ENCODE results near the gene DTNBP1. TPM values are rescaled to one million over a fixed set of nuclear protein-coding genes. Genes with fewer than 3 reads are reported as not detected.

DTNBP1 gene
- total RNA-seq, 1 donor from 2014 or later, result 5.6 TPM

GRCh38 chr6:15511248-15512125, 151.3 kb downstream of the DTNBP1 start:
- H3K27ac ChIP-seq, result no peak overlapping the region
- peaks cover 45 to 69% of the 10 kb centered on the region in 2 donors for H3K36me3 ChIP-seq
- TF ChIP-seq CTCF (IDR thresholded peaks at IDR 0.05), result no peak
- no peak overlapping the region for H3K4me3 ChIP-seq
- no peaks in the 10 kb centered on the region for H3K9me3 ChIP-seq
- intact Hi-C loops (cut with DNase I), result no loop called here
- H3K4me1 ChIP-seq, result no peaks in the 10 kb centered on the region
- no peaks in the 10 kb centered on the region for H3K27me3 ChIP-seq
- no peak for DNase-seq (ENCODE audit: low spot score in 2 of 2)

GRCh38 chr6:15510536-15511247, 152.1 kb downstream of the DTNBP1 start:
- no peak overlapping the region for H3K4me3 ChIP-seq
- no peak overlapping the region for H3K27ac ChIP-seq
- no peak for DNase-seq (ENCODE audit: low spot score in 2 of 2)
- intact Hi-C loops (cut with DNase I), result no loop called here
- H3K27me3 ChIP-seq, result no peaks in the 10 kb centered on the region
- H3K36me3 ChIP-seq, result peaks cover 45 to 64% of the 10 kb centered on the region in 2 donors
- H3K4me1 ChIP-seq, result peaks cover 0 to under 1% of the 10 kb centered on the region in 2 donors
- TF ChIP-seq CTCF (IDR thresholded peaks at IDR 0.05), result no peak
- H3K9me3 ChIP-seq, result no peaks in the 10 kb centered on the region

- H3K36me3 ChIP-seq, result peaks cover 45 to 63% of the 10 kb centered on the region in 2 donors
- intact Hi-C loops (cut with DNase I), result no loop called here
- no peak for TF ChIP-seq CTCF (IDR thresholded peaks at IDR 0.05)
- H3K9me3 ChIP-seq, result no peaks in the 10 kb centered on the region
- no peak for DNase-seq (ENCODE audit: low spot score in 2 of 2)
- H3K27ac ChIP-seq, result no peak overlapping the region
- H3K27me3 ChIP-seq, result no peaks in the 10 kb centered on the region
- H3K4me1 ChIP-seq, result peaks cover 0 to 5% of the 10 kb centered on the region in 2 donors
- no peak overlapping the region for H3K4me3 ChIP-seq
Observed at GRCh38 chr6:15510121-15510520, 152.7 kb downstream of the DTNBP1 start.

- H3K9me3 ChIP-seq, result no peaks in the 10 kb centered on the region
- TF ChIP-seq CTCF (IDR thresholded peaks at IDR 0.05), result no peak
- H3K4me3 ChIP-seq, result no peak overlapping the region
- no peak for DNase-seq (ENCODE audit: low spot score in 2 of 2)
- H3K4me1 ChIP-seq, result peaks cover 0 to 11% of the 10 kb centered on the region in 2 donors
- H3K36me3 ChIP-seq, result peaks cover 43 to 59% of the 10 kb centered on the region in 2 donors
- no peak overlapping the region for H3K27ac ChIP-seq
- H3K27me3 ChIP-seq, result no peaks in the 10 kb centered on the region
- intact Hi-C loops (cut with DNase I), result no loop called here
Observed at GRCh38 chr6:15509335-15509933, 153.4 kb downstream of the DTNBP1 start.

GRCh38 chr6:15508931-15509330, 153.9 kb downstream of the DTNBP1 start:
- intact Hi-C loops (cut with DNase I), result no loop called here
- no peak for TF ChIP-seq CTCF (IDR thresholded peaks at IDR 0.05)
- no peak overlapping the region for H3K27ac ChIP-seq
- H3K4me1 ChIP-seq, result peaks cover 0 to 14% of the 10 kb centered on the region in 2 donors
- peaks cover 38 to 56% of the 10 kb centered on the region in 2 donors for H3K36me3 ChIP-seq
- DNase-seq (ENCODE audit: low spot score in 2 of 2), result no peak
- no peaks in the 10 kb centered on the region for H3K27me3 ChIP-seq
- no peaks in the 10 kb centered on the region for H3K9me3 ChIP-seq
- H3K4me3 ChIP-seq, result no peak overlapping the region

All from ascending aorta (tissue), 2 donors.